CD4-positive, alpha-beta T cell treated with Interleukin-15 for 1 hour (primary cell): ENCODE results near the gene PPP1R27.
A peak's percentile ranks its signal among the peaks of the same experiment; 100 is the strongest.
"Not testable (repeated sequence)": the region's sequence is repeated elsewhere in the genome, so short reads cannot be mapped to it uniquely, and the experiment has no call there.

Experiments used
- DNase-seq: peaks from one replicate; pipeline ENCODE4 v3.0.0-alpha.2; 2020

Gene PPP1R27

GRCh38 chr17:81840826-81841778 is 6.3 kb upstream of the PPP1R27 start:
- DNase-seq: no peak

- not testable (repeated sequence) for DNase-seq
Observed at GRCh38 chr17:81840059-81840458, 5.2 kb upstream of the PPP1R27 start.

- DNase-seq: no peak
Observed at GRCh38 chr17:81839301-81839700, 4.5 kb upstream of the PPP1R27 start.

GRCh38 chr17:81838753-81839255 is 4.0 kb upstream of the PPP1R27 start:
- DNase-seq: no peak

GRCh38 chr17:81837641-81838040 is 2.8 kb upstream of the PPP1R27 start:
- DNase-seq: peak; percentile 48

GRCh38 chr17:81833921-81834830 is 674 bp downstream of the PPP1R27 start:
- DNase-seq: no peak

- DNase-seq: peak; percentile 94
Observed at GRCh38 chr17:81833160-81833920, 1.5 kb downstream of the PPP1R27 start, which contains the start of gene MCRIP1. TSS of gene MCRIP1 (minus strand) at chr17:81833291. CDS start at chr17:81824506, 8,785 bp downstream.

GRCh38 chr17:81832608-81833159 is 2.2 kb downstream of the PPP1R27 start:
- DNase-seq: no peak

- DNase-seq: peak; percentile 57
Observed at GRCh38 chr17:81831957-81832607, 2.8 kb downstream of the PPP1R27 start.

- DNase-seq: no peak
Observed at GRCh38 chr17:81831563-81831956, 3.3 kb downstream of the PPP1R27 start.

GRCh38 chr17:81829858-81830257 is 5.0 kb downstream of the PPP1R27 start:
- DNase-seq: no peak

- DNase-seq: no peak
Observed at GRCh38 chr17:81828656-81829055, 6.2 kb downstream of the PPP1R27 start.

- DNase-seq: no peak
Observed at GRCh38 chr17:81825841-81826466, 8.9 kb downstream of the PPP1R27 start.

- DNase-seq: no peak
Observed at GRCh38 chr17:81824595-81824994, 10.3 kb downstream of the PPP1R27 start.

- DNase-seq: no peak
Observed at GRCh38 chr17:81823820-81824550, 10.9 kb downstream of the PPP1R27 start.

GRCh38 chr17:81822996-81823819 is 11.6 kb downstream of the PPP1R27 start:
- DNase-seq: no peak

GRCh38 chr17:81822312-81822637 is 12.6 kb downstream of the PPP1R27 start:
- no peak for DNase-seq

- DNase-seq: no peak
Observed at GRCh38 chr17:81821603-81822311, 13.1 kb downstream of the PPP1R27 start.

GRCh38 chr17:81821147-81821546 is 13.7 kb downstream of the PPP1R27 start:
- DNase-seq: no peak
